SK-N-SH (cell line): ENCODE results near the gene RNF151. TPM values are rescaled to one million over a fixed set of nuclear protein-coding genes. Genes with fewer than 3 reads are reported as not detected.

Source experiments
- CTCF ChIA-PET: fragments of 300-600, 350-600 bp; formaldehyde crosslinking; extraction: SDS; loops from one replicate; lab custom pipeline; 2021; lab: Yijun Ruan, JAX
- POLR2A ChIA-PET: fragments of 350-600 bp; sonication (Branson Sonifier 250); formaldehyde crosslinking; extraction: SDS; loops from one replicate; lab custom pipeline; 2020; ENCODE audit warnings: antibody characterized with exemption, inconsistent platforms; lab: Yijun Ruan, JAX
- DNase-seq: peaks from one replicate; pipeline ENCODE4 v3.0.0; 2012
- H2AFZ ChIP-seq: fragments of 200-600 bp; sonication (generic); 2 replicates; pipeline ENCODE4 v1.8.1; 2016; ENCODE audit warnings: antibody characterized with exemption, mild to moderate bottlenecking, low read depth
- H3F3A ChIP-seq: fragments of 200-600 bp; sonication (generic); replicated peaks from 2 replicates; pipeline ENCODE3; 2016; ENCODE audit warnings: antibody characterized with exemption, mild to moderate bottlenecking; ENCODE audit not compliant: insufficient read depth
- H3K27ac ChIP-seq, 2 experiments: fragments of 200-500 bp in 1 of 2; fragments of 200-600 bp in 1 of 2; sonication (Bioruptor generic) in 1 of 2; sonication (generic), shearing (Covaris generic) in 1 of 2; 2 replicates each; pipeline versions ENCODE4 v1.5.1 to v1.6.1; 2014 to 2016; ENCODE audit warnings: low read depth in 2 of 2, inconsistent platforms in 1 of 2, low read length in 1 of 2, mild to moderate bottlenecking in 1 of 2, mixed read lengths in 1 of 2
- H3K27me3 ChIP-seq: fragments of 200-600 bp; sonication (generic), shearing (Covaris generic); 2 replicates; pipeline ENCODE4 v1.6.1; 2016; ENCODE audit warnings: mixed run types; ENCODE audit not compliant: insufficient read depth
- H3K36me3 ChIP-seq, 2 experiments: fragments of 200-500 bp in 1 of 2; fragments of 200-600 bp in 1 of 2; sonication (Bioruptor generic) in 1 of 2; sonication (generic) in 1 of 2; replicated peaks in 1 of 2; 2 replicates each; pipeline versions ENCODE3 to v1.5.1; 2014 to 2016; ENCODE audit warnings: low read length in 1 of 2, mild to moderate bottlenecking in 1 of 2; ENCODE audit not compliant: insufficient read depth in 2 of 2, control insufficient read depth in 1 of 2
- H3K4me1 ChIP-seq, 2 experiments: fragments of 200-500 bp in 1 of 2; fragments of 200-600 bp in 1 of 2; sonication (Bioruptor generic) in 1 of 2; sonication (generic), shearing (Covaris generic) in 1 of 2; 2 replicates each; pipeline versions ENCODE4 v1.5.1 to v1.6.1; 2014 to 2016; ENCODE audit warnings: low read depth in 1 of 2, low read length in 1 of 2, mixed run types in 1 of 2; ENCODE audit not compliant: insufficient read depth in 2 of 2, control insufficient read depth in 1 of 2
- H3K4me2 ChIP-seq: fragments of 200-600 bp; sonication (generic), shearing (Covaris generic); 2 replicates; pipeline ENCODE4 v1.6.1; 2017; ENCODE audit warnings: mixed run types
- H3K4me3 ChIP-seq, 2 experiments: fragments of 200-500 bp in 1 of 2; fragments of 200-600 bp in 1 of 2; sonication (Bioruptor generic) in 1 of 2; sonication (generic), shearing (Covaris generic) in 1 of 2; 2 replicates each; pipeline versions ENCODE4 v1.5.1 to v1.8.1; 2014 to 2016; ENCODE audit warnings: low read depth in 2 of 2, inconsistent platforms in 1 of 2, low read length in 1 of 2, mild to moderate bottlenecking in 1 of 2, mixed read lengths in 1 of 2, moderate library complexity in 1 of 2
- H3K79me2 ChIP-seq: fragments of 200-600 bp; sonication (generic); 2 replicates; pipeline ENCODE4 v1.8.1; 2017; ENCODE audit warnings: mild to moderate bottlenecking; ENCODE audit not compliant: insufficient read depth
- H3K9ac ChIP-seq: fragments of 200-600 bp; sonication (generic); 2 replicates; pipeline ENCODE4 v1.6.1; 2017; ENCODE audit warnings: mixed run types
- H3K9me2 ChIP-seq: fragments of 200-600 bp; sonication (generic); 2 replicates; pipeline ENCODE4 v1.6.1; 2017; ENCODE audit warnings: mixed run types
- H3K9me3 ChIP-seq: fragments of 200-600 bp; sonication (generic); 2 replicates; pipeline ENCODE4 v1.6.1; 2017; ENCODE audit warnings: mixed run types, mild to moderate bottlenecking, moderate library complexity
- H4K20me1 ChIP-seq: fragments of 200-600 bp; sonication (generic); 2 replicates; pipeline ENCODE4 v1.6.1; 2017; ENCODE audit warnings: mild to moderate bottlenecking, mixed run types; ENCODE audit not compliant: insufficient read depth
- CHD2 ChIP-seq: fragments of 150-350 bp; IDR thresholded peaks from 2 replicates; pipeline ENCODE4 v1.6.1; 2018; ENCODE audit warnings: low read length; ENCODE audit not compliant: partially characterized antibody
- FOXJ3 ChIP-seq: sonication (generic); formaldehyde crosslinking; IDR thresholded peaks from 2 replicates; pipeline ENCODE4 v1.5.1; 2020; ENCODE audit warnings: mild to moderate bottlenecking, missing genetic modification reagents
- GABPA ChIP-seq: IDR thresholded peaks from 2 replicates; pipeline ENCODE4 v1.4.0; 2012; ENCODE audit warnings: low read depth, mild to moderate bottlenecking
- IRF3 ChIP-seq: fragments of 150-350 bp; IDR thresholded peaks from 2 replicates; pipeline ENCODE4 v1.6.1; 2016; ENCODE audit warnings: mild to moderate bottlenecking, low read depth, low read length
- MEF2A ChIP-seq: IDR thresholded peaks from 2 replicates; pipeline ENCODE4 v1.4.0; 2012; ENCODE audit warnings: low read depth, borderline replicate concordance
- NRF1 ChIP-seq: IDR thresholded peaks from 2 replicates; pipeline ENCODE4 v1.6.1; 2012; ENCODE audit warnings: low read depth, mild to moderate bottlenecking, low read length
- PBX3 ChIP-seq: IDR thresholded peaks from 2 replicates; pipeline ENCODE4; 2012
- RCOR1 ChIP-seq: fragments of 150-350 bp; IDR thresholded peaks from 2 replicates; pipeline ENCODE4 v1.6.1; 2017; ENCODE audit warnings: antibody characterized with exemption, low read length
- REST ChIP-seq: IDR thresholded peaks from 2 replicates; pipeline ENCODE4 v1.6.1; 2012; ENCODE audit warnings: mild to moderate bottlenecking, low read depth, low read length, moderate library complexity
- TAF1 ChIP-seq: IDR thresholded peaks from 2 replicates; pipeline ENCODE4 v1.6.1; 2012; ENCODE audit warnings: low read depth, mild to moderate bottlenecking, low read length, moderate library complexity, borderline replicate concordance
- USF1 ChIP-seq: IDR thresholded peaks from 2 replicates; pipeline ENCODE4 v1.4.0; 2012; ENCODE audit warnings: low read depth, borderline replicate concordance
- USF2 ChIP-seq: fragments of 150-350 bp; IDR thresholded peaks from 2 replicates; pipeline ENCODE4 v1.6.1; 2017; ENCODE audit warnings: antibody characterized with exemption, low read length, low read depth, borderline replicate concordance
- WGBS: methylation state at CpG from one replicate; pipeline ENCODE4 v1.1.6; 2017; ENCODE audit warnings: low lambda C conversion rate; 5-methylcytosine and 5-hydroxymethylcytosine counted together
- polyA plus RNA-seq, 3 experiments: library from polyadenylated mRNA; depleted of rRNA; stranded (reverse); fragments of >200 nt; gene quantifications; 2 replicates each; pipeline ENCODE4 v1.2.3, GENCODE V29; 2012

RNF151 gene
- polyA plus RNA-seq, 1 of the 3 experiments (the other 2 are of a cell fraction): 0.07 TPM

GRCh38 chr16:2001456-2002355 is 35.0 kb downstream of the RNF151 start:
- ChIA-PET POLR2A (interaction anchor here (1.4 kb wide), 1 partner anchor 154 kb away, joined by 4 read pairs; the partner anchor contains the start of gene TRAF7), CTCF (interaction anchor here (0.7 to 1.4 kb wide), 3 partner anchors 18 to 139 kb away, joined by 3 to 4 read pairs (median 3); partner anchors contain the start of gene GFER)
- no peaks in the 10 kb centered on the region for H3K9me2 ChIP-seq
- H3K4me2 ChIP-seq: no peak overlapping the region
- peaks cover 48% of the 10 kb centered on the region for H3K79me2 ChIP-seq
- peaks cover 8% of the 10 kb centered on the region for H3F3A ChIP-seq
- H3K36me3 ChIP-seq: peaks cover 8 to 64% of the 10 kb centered on the region in 2 experiments
- H4K20me1 ChIP-seq: peaks cover 48% of the 10 kb centered on the region
- H3K9me3 ChIP-seq: no peaks in the 10 kb centered on the region
- H3K27ac ChIP-seq: no peak overlapping the region
- H3K9ac ChIP-seq: no peak overlapping the region
- no peak for DNase-seq
- no peaks in the 10 kb centered on the region for H3K27me3 ChIP-seq
- H3K4me3 ChIP-seq: no peak overlapping the region
- H2AFZ ChIP-seq: no peak overlapping the region
- 97% methylated on average over 26 of the region's 53 CpGs for WGBS
- H3K4me1 ChIP-seq: peaks cover 12 to 33% of the 10 kb centered on the region in 2 experiments; a peak in 3 of 4 replicates
- no peak for TF ChIP-seq FOXJ3 (CRISPR knock-in tag)
- no peak for TF ChIP-seq TAF1
- no peak for TF ChIP-seq USF2
- no peak for TF ChIP-seq RCOR1
- TF ChIP-seq REST: no peak
- no peak for TF ChIP-seq USF1
- no peak for TF ChIP-seq MEF2A
- TF ChIP-seq IRF3: no peak
- TF ChIP-seq PBX3: no peak
- no peak for TF ChIP-seq GABPA
- no peak for TF ChIP-seq CHD2
- no peak for TF ChIP-seq NRF1
- TF ChIP-seq, all 33 proteins: peak for 0
